SK-N-MC (cell line): ENCODE data around the gene TTC31.

Experiments
- DNase-seq: peaks from one replicate; pipeline ENCODE4 v3.0.0-alpha.2; 2011; ENCODE audit warnings: low read depth, low spot score
- H3K27ac ChIP-seq: fragments of 200-600 bp; sonication (generic); 2 replicates; pipeline ENCODE4 v1.5.1; 2016; ENCODE audit warnings: mixed run types
- H3K36me3 ChIP-seq: fragments of 200-600 bp; sonication (generic); 2 replicates; pipeline ENCODE4 v1.6.1; 2017; ENCODE audit warnings: antibody characterized with exemption, low read length, mixed read lengths; ENCODE audit not compliant: insufficient read depth
- H3K4me3 ChIP-seq: fragments of 200-600 bp; sonication (generic); 2 replicates; pipeline ENCODE4 v1.5.1; 2016
- H3K9ac ChIP-seq: fragments of 200-600 bp; sonication (generic); 2 replicates; pipeline ENCODE4 v1.8.0; 2017; ENCODE audit warnings: mixed run types, mixed read lengths; ENCODE audit not compliant: insufficient read length
- H3K9me3 ChIP-seq: fragments of 200-600 bp; sonication (generic); 2 replicates; pipeline ENCODE4 v1.6.1; 2017; ENCODE audit warnings: low read depth, mild to moderate bottlenecking, antibody characterized with exemption, low read length, moderate library complexity, mixed read lengths
- EZH2 ChIP-seq: fragments of 200-600 bp; sonication (generic); IDR thresholded peaks from one replicate; pipeline ENCODE4 v1.6.1; 2017; ENCODE audit warnings: antibody characterized with exemption
- FOXP2 ChIP-seq: optimal IDR thresholded peaks from 2 replicates; pipeline ENCODE3; 2011; ENCODE audit warnings: mild to moderate bottlenecking, moderate library complexity; ENCODE audit not compliant: insufficient read depth; ENCODE audit errors: extremely low read length, control extremely low read depth
- POLR2AphosphoS5 ChIP-seq: IDR thresholded peaks from 2 replicates; pipeline ENCODE4 v1.6.1; 2012; ENCODE audit warnings: mild to moderate bottlenecking, low read depth, low read length, borderline replicate concordance

Gene TTC31

DNA sequence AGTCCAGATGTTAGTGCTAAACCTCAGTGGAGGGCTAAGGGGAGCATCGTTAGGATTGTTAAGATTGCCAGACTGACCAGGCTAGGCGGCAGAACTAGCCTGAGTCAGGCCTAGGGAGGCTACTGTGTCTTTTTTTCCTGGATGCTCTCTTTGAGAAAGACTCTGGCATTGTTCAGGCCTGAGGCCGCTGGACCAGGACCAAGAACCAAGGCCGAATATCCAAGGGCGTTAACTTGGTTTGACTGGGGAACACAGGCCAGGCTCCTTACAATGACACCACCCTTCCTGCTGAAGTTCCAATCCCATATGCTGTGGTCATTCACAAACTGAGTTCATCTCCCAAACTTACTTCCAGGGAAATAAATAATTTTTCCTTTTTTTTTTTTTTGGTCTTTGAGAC lies 57.4 kb downstream of the TTC31 start:
- Histone ChIP-seq H3K9ac (no peak overlapping the region), H3K36me3 (no peaks in the 10 kb centered on the region), H3K4me3 (no peak overlapping the region), H3K27ac (no peak overlapping the region), H3K9me3 (no peaks in the 10 kb centered on the region)
- TF ChIP-seq POLR2AphosphoS5 (no peak), FOXP2 (no peak), EZH2 (no peak)
- no peak for DNase-seq

GRCh38 chr2:74542978-74543377 lies 60.1 kb downstream of the TTC31 start:
- Histone ChIP-seq H3K4me3 (no peak overlapping the region), H3K36me3 (no peaks in the 10 kb centered on the region), H3K27ac (no peak overlapping the region), H3K9me3 (no peaks in the 10 kb centered on the region), H3K9ac (no peak overlapping the region)
- TF ChIP-seq EZH2 (no peak), FOXP2 (no peak), POLR2AphosphoS5 (no peak)
- no peak for DNase-seq
